Liver (tissue), 9 donors: ENCODE data around the gene PRSS33. TPM values are rescaled to one million over a fixed set of nuclear protein-coding genes. Genes with fewer than 3 reads are reported as not detected.

Experiments used
- DNase-seq: peaks from one replicate; pipeline ENCODE4 v3.0.0-alpha.2; 2017; ENCODE audit warnings: low spot score
- H3K27ac ChIP-seq, 2 donors: one replicate each; pipeline ENCODE4 v1.7.0; 2013; ENCODE audit warnings: inconsistent platforms in 2 of 2, low read length in 2 of 2, control low read depth in 1 of 2, low read depth in 1 of 2, mild to moderate bottlenecking in 1 of 2
- H3K27me3 ChIP-seq, 4 donors: one replicate each; pipeline versions ENCODE4 v1.6.1 to v1.7.0; 2013; ENCODE audit warnings: low read length in 3 of 4, inconsistent platforms in 1 of 4, mild to moderate bottlenecking in 1 of 4, moderate library complexity in 1 of 4; ENCODE audit not compliant: control insufficient read depth in 4 of 4, insufficient read depth in 4 of 4
- H3K36me3 ChIP-seq, 4 donors: one replicate each; pipeline versions ENCODE4 v1.6.1 to v1.7.0; 2013; ENCODE audit warnings: low read length in 3 of 4, mild to moderate bottlenecking in 3 of 4, low read depth in 1 of 4, moderate library complexity in 1 of 4; ENCODE audit not compliant: control insufficient read depth in 4 of 4, insufficient read depth in 3 of 4
- H3K4me1 ChIP-seq, 4 donors: one replicate each; pipeline versions ENCODE4 v1.6.1 to v1.7.0; 2013; ENCODE audit warnings: low read length in 3 of 4, mild to moderate bottlenecking in 3 of 4, moderate library complexity in 1 of 4; ENCODE audit not compliant: control insufficient read depth in 4 of 4, insufficient read depth in 4 of 4
- H3K4me3 ChIP-seq, 3 donors: one replicate each; pipeline versions ENCODE4 v1.6.1 to v1.7.0; 2013; ENCODE audit warnings: low read length in 3 of 3, control low read depth in 1 of 3, low read depth in 1 of 3, mild to moderate bottlenecking in 1 of 3
- H3K9ac ChIP-seq, 2 donors: one replicate each; pipeline ENCODE4 v1.7.0; 2013; ENCODE audit warnings: low read length in 2 of 2, mild to moderate bottlenecking in 2 of 2, moderate library complexity in 2 of 2, control low read depth in 1 of 2, low read depth in 1 of 2
- H3K9me3 ChIP-seq, 4 donors: one replicate each; pipeline versions ENCODE4 v1.6.1 to v1.7.0; 2013; ENCODE audit warnings: low read length in 3 of 4; ENCODE audit not compliant: control insufficient read depth in 4 of 4
- CTCF ChIP-seq: fragments of 150-350 bp; IDR thresholded peaks from 2 replicates; pipeline ENCODE4 v1.5.1; 2017; ENCODE audit warnings: improper control_type of control experiment, low read depth, low read length; ENCODE audit not compliant: missing input control
- HNF4A ChIP-seq, 2 donors: conservative IDR thresholded peaks; 2 replicates each; pipeline ENCODE4 v1.6.1; 2016; ENCODE audit warnings: antibody characterized with exemption in 2 of 2, mild to moderate bottlenecking in 2 of 2
- HNF4G ChIP-seq: IDR thresholded peaks from 2 replicates; pipeline ENCODE4 v1.6.1; 2016; ENCODE audit warnings: antibody characterized with exemption
- RAD21 ChIP-seq, 2 donors: IDR thresholded peaks; 2 replicates each; pipeline ENCODE4 v1.6.1; 2016; ENCODE audit warnings: antibody characterized with exemption in 2 of 2, mild to moderate bottlenecking in 2 of 2
- RXRA ChIP-seq, 2 donors: IDR thresholded peaks; 2 replicates each; pipeline ENCODE4 v1.6.1; 2017 to 2018; ENCODE audit warnings: antibody characterized with exemption in 2 of 2, mild to moderate bottlenecking in 1 of 2
- SP1 ChIP-seq: IDR thresholded peaks from 2 replicates; pipeline ENCODE4 v1.6.1; 2018; ENCODE audit warnings: antibody characterized with exemption, mild to moderate bottlenecking
- YY1 ChIP-seq: IDR thresholded peaks from 2 replicates; pipeline ENCODE4 v1.6.1; 2016; ENCODE audit warnings: antibody characterized with exemption, mild to moderate bottlenecking
- WGBS: extraction: QIAGEN DNeasy Blood & Tissue Kit; methylation state at CpG from one replicate; pipeline ENCODE4 v1.1.7; 2013; 5-methylcytosine and 5-hydroxymethylcytosine counted together
- polyA plus RNA-seq, 2 donors: library from polyadenylated mRNA; stranded (reverse) in 1 of 2; unstranded in 1 of 2; fragments of 200-250 nt in 1 of 2; fragments of >200 nt in 1 of 2; fragmentation: Nextera tagmentation in 1 of 2; extraction: Ambion mirVana in 1 of 2; gene quantifications; one replicate each; pipeline versions ENCODE4 v1.2.1 to v1.2.3, GENCODE V29; 2013 to 2015
- total RNA-seq, 2 donors: library from RNA; depleted of rRNA; stranded (reverse); fragments of >200 nt; gene quantifications; one replicate each; pipeline ENCODE4 v1.2.3, GENCODE V29; 2014
- TF ChIP-seq, protein P1 (sequence below): IDR thresholded peaks from 2 replicates; pipeline ENCODE4 v1.6.1; 2016; ENCODE audit warnings: antibody characterized with exemption
- TF ChIP-seq, protein P2 (sequence below): IDR thresholded peaks from 2 replicates; pipeline ENCODE4 v1.6.1; 2016; ENCODE audit warnings: antibody characterized with exemption, mild to moderate bottlenecking
- donor health status: healthy.
- donor health status: healthy.
- donor health status: healthy.
- donor health status: healthy.
- donor health status: healthy.

PRSS33 gene
- total and polyA plus RNA-seq, 4 donors = not detected

DNA sequence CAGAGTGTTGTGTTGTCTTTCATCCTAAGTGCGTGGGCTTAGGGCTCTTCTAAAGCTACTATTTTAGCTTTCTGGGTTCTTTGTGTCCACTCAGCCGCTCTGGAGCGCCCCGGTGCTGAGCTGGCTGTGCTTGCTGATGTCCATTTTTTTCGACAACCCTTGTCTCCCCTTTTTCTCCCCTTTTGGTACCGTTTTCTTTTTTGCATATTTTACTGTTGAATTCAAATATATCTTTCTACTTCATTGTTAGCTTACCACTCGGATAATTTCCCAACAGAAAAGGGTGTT, 33.7 kb downstream of the PRSS33 start:
- TF ChIP-seq HNF4A (conservative IDR thresholded peaks at IDR 0.05) (no peak), SP1 (no peak), HNF4G (no peak), RAD21 (IDR thresholded peaks at IDR 0.05) (no peak), CTCF (no peak), YY1 (no peak)
- TF ChIP-seq, protein P1, sequence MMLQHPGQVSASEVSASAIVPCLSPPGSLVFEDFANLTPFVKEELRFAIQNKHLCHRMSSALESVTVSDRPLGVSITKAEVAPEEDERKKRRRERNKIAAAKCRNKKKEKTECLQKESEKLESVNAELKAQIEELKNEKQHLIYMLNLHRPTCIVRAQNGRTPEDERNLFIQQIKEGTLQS = no peak
- Histone ChIP-seq H3K4me1 (peaks cover 14 to 44% (median 25%) of the 10 kb centered on the region in 4 donors), H3K27me3 (no peaks in the 10 kb centered on the region), H3K9me3 (no peaks in the 10 kb centered on the region), H3K4me3 (peak overlapping the region; percentile 83 to 88 (median 88)), H3K27ac (peak overlapping the region; percentile 94 to 98), H3K36me3 (peaks cover 8 to 21% (median 19%) of the 10 kb centered on the region in 4 donors), H3K9ac (peak overlapping the region; percentile 89 to 92)
- DNase-seq = no peak
- 2% methylated on average over 7 of the region's 7 CpGs for WGBS

DNA sequence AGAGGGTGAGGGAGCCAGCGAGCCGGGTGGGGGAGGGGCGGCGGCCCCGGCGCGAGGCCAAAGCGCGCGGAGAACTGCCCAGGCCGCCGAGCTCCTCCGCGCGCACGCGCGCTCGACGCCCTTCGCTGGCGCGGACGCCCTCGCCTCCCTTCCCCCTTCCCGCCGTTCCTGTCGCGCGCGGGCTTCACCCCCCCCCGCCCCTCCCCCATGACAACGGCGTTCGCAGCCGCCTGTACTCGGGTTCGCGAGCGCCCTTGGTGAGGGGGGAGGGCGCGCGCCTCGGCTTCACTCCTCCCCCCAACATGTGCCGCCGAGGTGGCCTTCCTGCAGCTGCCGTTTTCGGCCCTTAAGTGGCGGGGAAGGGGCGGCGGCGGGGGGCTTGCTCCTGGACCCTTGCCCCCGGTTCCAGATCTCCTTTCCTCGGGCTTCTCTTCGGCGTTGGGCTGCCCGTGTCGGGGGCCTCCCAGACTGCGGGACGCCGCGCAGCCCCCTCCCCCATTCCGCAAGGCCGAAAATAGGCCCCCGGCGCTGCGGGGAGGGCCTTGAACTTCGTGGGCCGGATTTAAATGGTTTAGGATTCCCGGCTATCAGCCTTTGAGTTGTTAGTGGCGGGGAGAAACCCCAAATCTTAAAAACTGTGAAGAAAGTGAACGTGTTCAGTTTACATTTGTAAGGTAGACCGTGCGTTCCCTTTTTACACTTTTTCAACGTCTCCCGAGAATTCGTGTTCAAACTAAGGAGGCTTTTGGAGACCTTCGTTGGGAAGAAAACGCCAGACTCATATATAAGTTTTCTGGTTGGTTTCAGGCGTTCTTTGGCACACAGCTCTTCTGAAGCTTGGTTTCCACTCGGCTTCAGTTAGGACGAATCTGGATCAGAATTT, 34.3 kb downstream of the PRSS33 start:
- peaks cover 8 to 15% (median 13%) of the 10 kb centered on the region in 4 donors for H3K36me3 ChIP-seq

More for the DNA sequence above, 34.3 kb downstream of the PRSS33 start:
- Histone ChIP-seq H3K27me3 (no peaks in the 10 kb centered on the region), H3K27ac (peak overlapping the region; percentile 94 to 98), H3K4me3 (peak overlapping the region; percentile 83 to 88 (median 88)), H3K9ac (peak overlapping the region; percentile 89 to 92), H3K4me1 (peaks cover 14 to 44% (median 25%) of the 10 kb centered on the region in 4 donors), H3K9me3 (no peaks in the 10 kb centered on the region)
- peak; percentile 91 for DNase-seq
- TF ChIP-seq RXRA (IDR thresholded peaks at IDR 0.05) (no peak), HNF4G (no peak)
- TF ChIP-seq, protein P2, sequence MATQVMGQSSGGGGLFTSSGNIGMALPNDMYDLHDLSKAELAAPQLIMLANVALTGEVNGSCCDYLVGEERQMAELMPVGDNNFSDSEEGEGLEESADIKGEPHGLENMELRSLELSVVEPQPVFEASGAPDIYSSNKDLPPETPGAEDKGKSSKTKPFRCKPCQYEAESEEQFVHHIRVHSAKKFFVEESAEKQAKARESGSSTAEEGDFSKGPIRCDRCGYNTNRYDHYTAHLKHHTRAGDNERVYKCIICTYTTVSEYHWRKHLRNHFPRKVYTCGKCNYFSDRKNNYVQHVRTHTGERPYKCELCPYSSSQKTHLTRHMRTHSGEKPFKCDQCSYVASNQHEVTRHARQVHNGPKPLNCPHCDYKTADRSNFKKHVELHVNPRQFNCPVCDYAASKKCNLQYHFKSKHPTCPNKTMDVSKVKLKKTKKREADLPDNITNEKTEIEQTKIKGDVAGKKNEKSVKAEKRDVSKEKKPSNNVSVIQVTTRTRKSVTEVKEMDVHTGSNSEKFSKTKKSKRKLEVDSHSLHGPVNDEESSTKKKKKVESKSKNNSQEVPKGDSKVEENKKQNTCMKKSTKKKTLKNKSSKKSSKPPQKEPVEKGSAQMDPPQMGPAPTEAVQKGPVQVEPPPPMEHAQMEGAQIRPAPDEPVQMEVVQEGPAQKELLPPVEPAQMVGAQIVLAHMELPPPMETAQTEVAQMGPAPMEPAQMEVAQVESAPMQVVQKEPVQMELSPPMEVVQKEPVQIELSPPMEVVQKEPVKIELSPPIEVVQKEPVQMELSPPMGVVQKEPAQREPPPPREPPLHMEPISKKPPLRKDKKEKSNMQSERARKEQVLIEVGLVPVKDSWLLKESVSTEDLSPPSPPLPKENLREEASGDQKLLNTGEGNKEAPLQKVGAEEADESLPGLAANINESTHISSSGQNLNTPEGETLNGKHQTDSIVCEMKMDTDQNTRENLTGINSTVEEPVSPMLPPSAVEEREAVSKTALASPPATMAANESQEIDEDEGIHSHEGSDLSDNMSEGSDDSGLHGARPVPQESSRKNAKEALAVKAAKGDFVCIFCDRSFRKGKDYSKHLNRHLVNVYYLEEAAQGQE = peak; percentile 13
- whole genome bisulfite sequencing = under 1% methylated on average over 78 of the region's 82 CpGs
